Measurements from ENCODE around the gene IRX5. TPM values are rescaled to one million over a fixed set of nuclear protein-coding genes. Genes with fewer than 3 reads are reported as not detected.

IRX5 gene
- total RNA-seq, 6 experiments from 2014 or later, result 4.5 to 5.7 (median 4.7) TPM

DNA sequence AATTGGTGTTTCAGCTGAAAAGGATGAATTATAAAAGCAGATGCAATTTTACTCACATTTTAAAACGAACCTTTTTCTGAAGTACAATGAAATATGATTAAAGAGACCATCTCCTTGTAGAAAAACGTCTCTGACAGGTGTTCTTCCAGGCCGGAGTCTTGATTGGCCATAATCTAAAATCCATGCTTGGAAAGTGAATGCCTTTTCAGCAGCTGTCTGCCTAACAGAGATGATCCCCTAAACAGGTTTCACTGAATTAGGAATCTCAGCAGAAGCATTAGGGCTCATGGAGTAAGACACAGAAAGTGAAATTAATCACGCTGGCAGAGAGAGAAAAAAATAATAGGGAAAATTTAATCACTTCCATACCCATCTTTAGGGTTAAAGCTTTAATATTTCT is 39.3 kb upstream of the IRX5 start:
- no peaks in the 10 kb centered on the region; the same call in 1 of the 2 replicates for H3K27me3 Mint-ChIP-seq (ENCODE audit: insufficient read depth)

DNA sequence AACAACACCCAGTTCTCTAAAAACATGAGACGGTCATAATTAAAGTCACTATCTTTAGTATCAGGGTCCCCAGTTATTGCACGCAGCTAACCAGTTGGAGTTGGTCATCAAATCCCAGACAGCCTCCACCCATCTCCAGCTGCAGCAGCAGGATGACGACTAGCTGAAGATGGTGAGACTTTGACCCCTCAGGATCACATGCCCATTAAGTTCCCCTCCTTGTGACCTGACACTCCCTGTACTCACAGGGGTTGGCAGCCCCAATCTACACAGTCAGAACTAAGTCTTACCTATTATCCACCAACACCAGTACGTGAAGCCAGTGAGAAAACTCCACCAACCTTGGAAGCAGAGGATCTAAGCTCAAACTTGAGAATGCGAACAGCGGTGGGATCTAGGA is 37.7 kb upstream of the IRX5 start:
- no peak for DNase-seq
- TF ChIP-seq, protein P1, sequence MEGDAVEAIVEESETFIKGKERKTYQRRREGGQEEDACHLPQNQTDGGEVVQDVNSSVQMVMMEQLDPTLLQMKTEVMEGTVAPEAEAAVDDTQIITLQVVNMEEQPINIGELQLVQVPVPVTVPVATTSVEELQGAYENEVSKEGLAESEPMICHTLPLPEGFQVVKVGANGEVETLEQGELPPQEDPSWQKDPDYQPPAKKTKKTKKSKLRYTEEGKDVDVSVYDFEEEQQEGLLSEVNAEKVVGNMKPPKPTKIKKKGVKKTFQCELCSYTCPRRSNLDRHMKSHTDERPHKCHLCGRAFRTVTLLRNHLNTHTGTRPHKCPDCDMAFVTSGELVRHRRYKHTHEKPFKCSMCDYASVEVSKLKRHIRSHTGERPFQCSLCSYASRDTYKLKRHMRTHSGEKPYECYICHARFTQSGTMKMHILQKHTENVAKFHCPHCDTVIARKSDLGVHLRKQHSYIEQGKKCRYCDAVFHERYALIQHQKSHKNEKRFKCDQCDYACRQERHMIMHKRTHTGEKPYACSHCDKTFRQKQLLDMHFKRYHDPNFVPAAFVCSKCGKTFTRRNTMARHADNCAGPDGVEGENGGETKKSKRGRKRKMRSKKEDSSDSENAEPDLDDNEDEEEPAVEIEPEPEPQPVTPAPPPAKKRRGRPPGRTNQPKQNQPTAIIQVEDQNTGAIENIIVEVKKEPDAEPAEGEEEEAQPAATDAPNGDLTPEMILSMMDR (IDR thresholded peaks at IDR 0.05), result no peak
- H3K27ac Mint-ChIP-seq, result no peak overlapping the region
- no peak overlapping the region for H3K4me3 Mint-ChIP-seq
- H3K4me1 Mint-ChIP-seq (ENCODE audit: low read depth), result no peaks in the 10 kb centered on the region
- no peaks in the 10 kb centered on the region; the same call in 1 of the 2 replicates for H3K27me3 Mint-ChIP-seq (ENCODE audit: insufficient read depth)
- no peaks in the 10 kb centered on the region for H3K9me3 Mint-ChIP-seq
- H3K36me3 Mint-ChIP-seq (ENCODE audit: low read depth), result no peaks in the 10 kb centered on the region

More for the DNA sequence above, 39.3 kb upstream of the IRX5 start:
- Mint-ChIP-seq H3K4me3 (no peak overlapping the region), H3K27ac (no peak overlapping the region), H3K4me1 (ENCODE audit: low read depth) (no peaks in the 10 kb centered on the region), H3K9me3 (no peaks in the 10 kb centered on the region), H3K36me3 (ENCODE audit: low read depth) (no peaks in the 10 kb centered on the region)
- TF ChIP-seq, protein P1 (IDR thresholded peaks at IDR 0.05), result no peak
- no peak for DNase-seq

DNA sequence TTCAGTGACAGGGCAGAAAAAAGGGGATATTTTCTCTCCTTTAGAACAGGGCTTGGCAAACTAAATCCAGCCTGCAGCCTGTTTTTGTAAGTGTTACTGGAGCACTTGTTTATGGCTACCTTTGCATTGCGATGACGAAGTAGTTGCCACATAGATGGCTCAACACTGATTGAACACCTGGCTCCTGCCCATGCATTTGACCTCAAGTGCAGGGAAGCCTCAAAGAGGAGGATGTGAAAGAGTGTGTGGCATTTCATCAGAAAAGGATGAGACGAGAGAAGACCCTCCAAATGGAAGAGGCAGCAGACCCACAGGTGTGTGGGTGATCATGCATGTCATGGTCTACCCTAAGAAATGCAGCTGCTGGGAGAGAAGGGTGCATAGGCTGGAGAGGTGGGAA is 32.7 kb upstream of the IRX5 start:
- Mint-ChIP-seq H3K27me3 (ENCODE audit: insufficient read depth) (peaks cover 1% of the 10 kb centered on the region; the same call in 1 of the 2 replicates), H3K27ac (no peak overlapping the region), H3K36me3 (ENCODE audit: low read depth) (no peaks in the 10 kb centered on the region), H3K4me1 (ENCODE audit: low read depth) (no peaks in the 10 kb centered on the region), H3K9me3 (no peaks in the 10 kb centered on the region), H3K4me3 (no peak overlapping the region)
- no peak for DNase-seq
- TF ChIP-seq, protein P1 (IDR thresholded peaks at IDR 0.05), result no peak

DNA sequence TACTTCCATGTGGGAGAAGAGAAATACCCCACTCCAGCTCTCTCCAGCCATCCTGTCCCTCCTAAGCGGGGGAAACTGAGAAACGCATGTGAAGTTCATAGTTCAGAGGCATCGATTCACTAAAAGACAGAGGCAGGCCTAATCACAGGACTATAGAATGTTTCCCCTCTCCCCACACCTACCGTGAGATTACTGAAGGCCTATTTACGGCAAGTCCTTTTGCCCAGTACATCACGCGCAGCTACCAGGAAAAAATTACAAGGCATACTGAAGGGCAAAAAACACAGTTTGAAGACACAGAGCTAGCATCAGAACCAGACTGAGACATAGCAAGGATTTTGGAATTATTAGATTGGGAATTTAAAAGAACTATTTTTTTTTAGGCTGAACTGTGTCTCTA is 29.1 kb upstream of the IRX5 start:
- Mint-ChIP-seq H3K27me3 (ENCODE audit: insufficient read depth) (peaks cover 1% of the 10 kb centered on the region; the same call in 1 of the 2 replicates), H3K4me3 (no peak overlapping the region), H3K9me3 (no peaks in the 10 kb centered on the region), H3K4me1 (ENCODE audit: low read depth) (no peaks in the 10 kb centered on the region), H3K36me3 (ENCODE audit: low read depth) (no peaks in the 10 kb centered on the region), H3K27ac (no peak overlapping the region)
- TF ChIP-seq, protein P1 (IDR thresholded peaks at IDR 0.05), result no peak
- DNase-seq, result no peak

DNA sequence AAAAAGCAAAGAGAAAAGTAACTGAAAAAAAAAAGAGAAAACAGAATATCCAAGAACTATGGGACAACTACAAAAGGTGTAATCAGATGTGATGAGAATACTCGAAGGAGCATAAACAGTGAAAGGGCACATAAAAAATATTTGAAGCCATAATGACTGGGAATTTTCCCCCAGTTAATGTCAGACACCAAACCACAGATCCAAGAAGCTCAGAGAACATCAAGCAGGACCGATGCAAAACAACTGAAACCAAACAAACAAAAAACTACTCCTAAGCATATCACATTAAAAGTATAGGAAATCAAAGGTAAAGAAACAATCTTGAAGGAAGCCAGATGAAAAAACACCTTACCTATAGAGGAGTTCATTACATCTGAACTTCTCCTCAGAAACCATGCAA is 27.6 kb upstream of the IRX5 start:
- no peak overlapping the region for H3K27ac Mint-ChIP-seq
- no peaks in the 10 kb centered on the region for H3K9me3 Mint-ChIP-seq
- H3K4me3 Mint-ChIP-seq, result no peak overlapping the region
- no peak for DNase-seq
- H3K4me1 Mint-ChIP-seq (ENCODE audit: low read depth), result no peaks in the 10 kb centered on the region
- H3K36me3 Mint-ChIP-seq (ENCODE audit: low read depth), result no peaks in the 10 kb centered on the region
- H3K27me3 Mint-ChIP-seq (ENCODE audit: insufficient read depth), result peaks cover 1% of the 10 kb centered on the region; the same call in 1 of the 2 replicates
- TF ChIP-seq, protein P1 (IDR thresholded peaks at IDR 0.05), result no peak

DNA sequence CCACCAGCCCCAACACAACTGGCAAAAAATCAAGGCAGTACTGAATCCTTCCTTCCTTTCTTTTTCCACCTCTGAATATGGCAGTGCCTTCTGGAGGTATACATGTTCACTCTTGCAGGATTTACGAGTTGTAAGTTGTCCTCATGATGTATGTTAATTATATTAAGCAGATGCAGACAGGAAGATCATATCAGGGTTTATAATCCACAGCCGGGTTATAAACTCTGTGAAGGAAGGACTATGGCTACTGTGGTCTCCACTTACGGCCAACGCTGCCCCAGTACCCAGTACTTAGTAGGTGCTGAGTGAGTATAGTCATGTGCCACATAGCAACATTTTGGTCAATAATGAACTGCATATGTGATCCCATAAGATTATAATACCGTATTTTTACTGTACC is 19.6 kb upstream of the IRX5 start:
- no peaks in the 10 kb centered on the region for H3K36me3 Mint-ChIP-seq (ENCODE audit: low read depth)
- DNase-seq, result no peak
- no peak overlapping the region for H3K27ac Mint-ChIP-seq
- H3K4me3 Mint-ChIP-seq, result no peak overlapping the region
- no peaks in the 10 kb centered on the region; the same call in 1 of the 2 replicates for H3K27me3 Mint-ChIP-seq (ENCODE audit: insufficient read depth)
- TF ChIP-seq, protein P1 (IDR thresholded peaks at IDR 0.05), result no peak
- H3K4me1 Mint-ChIP-seq (ENCODE audit: low read depth), result no peaks in the 10 kb centered on the region
- no peaks in the 10 kb centered on the region; the same call in 1 of the 2 replicates for H3K9me3 Mint-ChIP-seq

Data from HFFc6 (cell line).